Measurements from ENCODE around the gene CNTNAP2. TPM values are rescaled to one million over a fixed set of nuclear protein-coding genes. Genes with fewer than 3 reads are reported as not detected.

CNTNAP2 gene
- total and polyA plus RNA-seq, 9 of the 15 experiments (the other 6 are each of a cell fraction or from before 2014, with no cell fraction given) = 0.04 to 0.62 (median 0.09) TPM; not detected in 4

- no peak overlapping the region for H3K9ac ChIP-seq (ENCODE audit: insufficient read depth in 1 of 2, low read depth in 2 of 2, low read length in 2 of 2)
- H3K27ac ChIP-seq (ENCODE audit: extremely low read depth, low read depth, low read length) = no peak overlapping the region
- no peak for DNase-seq (ENCODE audit: extremely low read depth in 1 of 4, low spot score in 3 of 4)
- FAIRE-seq = no peak
- no peaks in the 10 kb centered on the region for H3K4me1 ChIP-seq (replicated peaks in 1 of 2; ENCODE audit: control insufficient read depth in 2 of 2, insufficient read depth in 2 of 2, low read length in 2 of 2)
- no peaks in the 10 kb centered on the region; the same call in 1 of the 2 replicates for H3K9me3 ChIP-seq (replicated peaks; ENCODE audit: control insufficient read depth, insufficient read depth, low read depth, low read length)
- no peaks in the 10 kb centered on the region for H3K36me3 ChIP-seq (ENCODE audit: control insufficient read depth, insufficient read depth, low read length)
- H3K79me2 ChIP-seq (ENCODE audit: control insufficient read depth, insufficient read depth, low read length) = no peaks in the 10 kb centered on the region
- ATAC-seq = no peak
- in situ Hi-C loops (cut with MboI) (no loop called here), intact Hi-C loops (cut with micrococcal nuclease) (no loop called here)
- H3K9me1 ChIP-seq (ENCODE audit: control insufficient read depth, insufficient read depth, low read length) = no peaks in the 10 kb centered on the region
- WGBS (ENCODE audit: insufficient coverage, low coverage, missing lambda C conversion rate) = 2% methylated on average over 2 of the region's 2 CpGs
- ChIA-PET POLR2A (no interaction called here), CTCF (ENCODE audit: low intra/inter-chr PET ratio) (no interaction called here)
- H3K4me3 ChIP-seq = no peak overlapping the region
- TF ChIP-seq NBN (IDR thresholded peaks at IDR 0.05; ENCODE audit: low read depth) (no peak), GTF2E2 (tag; IDR thresholded peaks at IDR 0.05) (no peak), JUN (IDR thresholded peaks at IDR 0.05; ENCODE audit: borderline replicate concordance, low read depth, low read length) (no peak), JUN (CRISPR knock-in tag; IDR thresholded peaks at IDR 0.05; ENCODE audit: borderline replicate concordance) (no peak), IRF2 (CRISPR knock-in tag; IDR thresholded peaks at IDR 0.05) (no peak), ZBTB12 (CRISPR knock-in tag; IDR thresholded peaks at IDR 0.05) (no peak), HNRNPUL1 (IDR thresholded peaks at IDR 0.05; ENCODE audit: low read length) (no peak), ADNP (tag; IDR thresholded peaks at IDR 0.05) (no peak), ELF4 (CRISPR knock-in tag; IDR thresholded peaks at IDR 0.05) (no peak), CTCF (IDR thresholded peaks at IDR 0.05 in 2 of 3, conservative IDR thresholded peaks at IDR 0.05 in 1 of 3; ENCODE audit: insufficient read depth in 2 of 3, low read depth in 1 of 3, low read length in 3 of 3) (no peak), TOE1 (IDR thresholded peaks at IDR 0.05; ENCODE audit: borderline replicate concordance) (no peak), TOE1 (CRISPR knock-in tag; IDR thresholded peaks at IDR 0.05; ENCODE audit: borderline replicate concordance, low read depth) (no peak)
- H3K4me2 ChIP-seq (ENCODE audit: insufficient read depth, low read length) = no peak overlapping the region
- H3K27me3 ChIP-seq (ENCODE audit: control insufficient read depth in 2 of 2, insufficient read depth in 2 of 2, low read length in 2 of 2) = no peaks in the 10 kb centered on the region
- no TSS peak for BruUV-seq (replicated peaks)
- no peak overlapping the region for H2AFZ ChIP-seq (ENCODE audit: low read depth, low read length)
- no peaks in the 10 kb centered on the region for H4K20me1 ChIP-seq (replicated peaks; ENCODE audit: control insufficient read depth, insufficient read depth, low read length)
Measured at GRCh38 chr7:146455091-146455655, 338.6 kb downstream of the CNTNAP2 start.
